ENCODE measurements around the gene FBXO28. TPM values are rescaled to one million over a fixed set of nuclear protein-coding genes. Genes with fewer than 3 reads are reported as not detected.

FBXO28 gene, protein sequence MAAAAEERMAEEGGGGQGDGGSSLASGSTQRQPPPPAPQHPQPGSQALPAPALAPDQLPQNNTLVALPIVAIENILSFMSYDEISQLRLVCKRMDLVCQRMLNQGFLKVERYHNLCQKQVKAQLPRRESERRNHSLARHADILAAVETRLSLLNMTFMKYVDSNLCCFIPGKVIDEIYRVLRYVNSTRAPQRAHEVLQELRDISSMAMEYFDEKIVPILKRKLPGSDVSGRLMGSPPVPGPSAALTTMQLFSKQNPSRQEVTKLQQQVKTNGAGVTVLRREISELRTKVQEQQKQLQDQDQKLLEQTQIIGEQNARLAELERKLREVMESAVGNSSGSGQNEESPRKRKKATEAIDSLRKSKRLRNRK
- 57.5 and 62.9 TPM in 2 replicates for total RNA-seq

DNA sequence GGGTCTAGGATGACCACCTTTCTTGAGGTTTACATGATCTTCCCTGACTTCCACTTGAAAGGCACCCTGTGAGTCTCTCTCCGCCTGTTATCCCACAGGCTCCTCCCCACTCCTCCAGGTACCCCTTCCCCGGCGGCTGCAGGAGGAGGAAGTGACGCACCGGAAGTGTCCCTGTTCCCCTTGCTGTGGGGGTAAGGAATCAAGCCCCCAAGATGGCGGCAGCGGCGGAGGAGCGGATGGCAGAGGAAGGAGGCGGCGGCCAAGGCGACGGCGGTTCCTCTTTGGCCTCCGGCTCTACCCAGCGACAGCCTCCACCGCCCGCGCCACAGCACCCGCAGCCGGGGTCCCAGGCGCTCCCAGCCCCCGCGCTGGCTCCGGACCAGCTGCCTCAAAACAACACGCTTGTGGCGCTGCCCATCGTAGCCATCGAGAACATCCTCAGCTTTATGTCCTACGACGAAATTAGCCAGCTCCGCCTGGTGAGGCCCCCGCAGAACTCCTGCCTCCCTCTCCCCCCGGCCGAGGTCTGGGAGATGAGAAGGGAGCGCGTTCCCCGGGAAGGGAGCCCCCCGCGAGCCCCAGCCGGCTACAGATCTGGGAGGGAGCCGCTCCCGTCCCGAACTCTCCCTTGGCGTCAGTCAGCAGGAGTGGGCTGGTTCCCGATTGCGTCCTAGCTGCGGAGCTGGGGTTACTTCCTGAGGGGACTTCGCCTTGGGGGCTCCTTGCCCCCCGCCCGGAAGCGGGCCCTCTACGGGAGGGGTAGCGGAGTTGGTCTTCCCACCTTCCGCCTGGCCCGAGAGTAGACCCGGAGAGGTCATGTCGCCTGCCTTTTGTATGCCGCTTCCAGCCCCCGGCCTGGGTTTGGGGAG lies at the start of gene FBXO28:
TSS of gene FBXO28 (plus strand) at position 194 of the 869 bp plus-strand sequence. CDS start at position 213, 19 bp downstream.

DNA sequence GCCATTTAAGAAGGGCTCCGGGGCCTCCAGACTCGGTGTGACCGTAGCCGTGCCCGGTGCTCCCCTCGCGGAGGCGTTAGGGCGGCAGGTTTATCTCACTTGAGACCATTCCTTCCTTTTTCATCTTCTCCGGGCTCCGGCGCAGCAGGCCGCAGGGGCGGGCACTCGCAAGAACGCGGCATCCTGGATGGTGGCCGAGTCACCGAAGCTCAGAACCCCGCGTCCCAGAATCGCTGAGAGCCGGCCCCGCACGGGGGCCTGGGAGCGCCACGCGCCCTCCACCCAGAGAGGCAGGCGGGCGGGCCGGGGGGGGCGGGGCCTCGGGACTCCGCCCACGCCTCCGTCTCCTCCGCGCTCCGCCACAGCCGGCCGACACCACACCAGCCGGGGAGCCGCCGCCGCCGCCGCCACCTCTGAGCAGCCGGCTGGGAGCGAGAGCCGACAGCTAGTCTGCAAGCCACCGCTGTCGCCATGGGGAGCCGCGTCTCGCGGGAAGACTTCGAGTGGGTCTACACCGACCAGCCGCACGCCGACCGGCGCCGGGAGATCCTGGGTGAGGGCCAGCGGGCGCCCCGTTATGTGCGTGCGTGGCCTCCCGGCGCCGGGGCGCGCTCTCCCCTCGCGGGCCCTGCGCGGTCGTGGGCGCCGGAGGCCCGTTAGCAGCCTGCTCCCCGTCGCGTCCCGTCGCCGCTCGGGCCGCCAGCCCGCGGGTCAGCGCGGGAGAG lies 69.1 kb downstream of the FBXO28 start, which contains the start of gene DEGS1:
TSS of gene DEGS1 (plus strand) at position 375 of the 725 bp plus-strand sequence. CDS start at position 472, 97 bp downstream.

Small RNA genes within 50 kb of the gene (small RNA-seq; reads per million reads assigned to genes)
- gene AC092809.3 (not detected), gene RF00139 (0.11 reads per million), gene RN7SKP49 (0.08 reads per million)

Other genes with a start within 250 kb of the FBXO28 start
- gene DEGS1, start 69.1 kb downstream of the FBXO28 start, total RNA-seq, result 83.9 and 111 TPM in 2 replicates
- 18.9 and 26.8 TPM in 2 replicates for gene NVL, start 216.1 kb downstream of the FBXO28 start, total RNA-seq
- gene CNIH4, start 242.8 kb downstream of the FBXO28 start, total RNA-seq, result 66.6 and 78.0 TPM in 2 replicates

Measured in vein endothelial cell (primary cell).